H7 (cell line): ENCODE data around the gene SPOUT1. TPM values are rescaled to one million over a fixed set of nuclear protein-coding genes. Genes with fewer than 3 reads are reported as not detected.
A peak's percentile ranks its signal among the peaks of the same experiment; 100 is the strongest.
"Not testable (repeated sequence)": the region's sequence is repeated elsewhere in the genome, so short reads cannot be mapped to it uniquely, and the experiment has no call there.

Experiments
- DNase-seq: peaks from one replicate; pipeline ENCODE4 v3.0.0; 2012
- H3K27me3 ChIP-seq: 2 replicates; pipeline ENCODE4 v1.6.0; 2011; ENCODE audit warnings: mild to moderate bottlenecking, low read length; ENCODE audit not compliant: control insufficient read depth, insufficient read depth
- H3K36me3 ChIP-seq: replicated peaks from 2 replicates; pipeline ENCODE4 v1.5.1; 2011; ENCODE audit warnings: low read length; ENCODE audit not compliant: control insufficient read depth, insufficient read depth
- H3K4me3 ChIP-seq: 2 replicates; pipeline ENCODE4 v1.5.1; 2011; ENCODE audit warnings: low read depth, mild to moderate bottlenecking, control low read depth, low read length, moderate library complexity; ENCODE audit not compliant: insufficient read depth
- total RNA-seq: library from RNA; depleted of rRNA; stranded (reverse); fragments of >200 nt; shearing (Covaris generic); gene quantifications from 2 replicates; pipeline ENCODE4 v1.2.3, GENCODE V29; 2014

The SPOUT1 gene
- total RNA-seq, 1 experiment from 2014 or later: 70.7 TPM

- no peaks in the 10 kb centered on the region; the same call in 1 of the 2 replicates for H3K36me3 ChIP-seq
- H3K4me3 ChIP-seq: no peak overlapping the region
- no peaks in the 10 kb centered on the region for H3K27me3 ChIP-seq
- no peak for DNase-seq
These were observed 17.1 kb upstream of the SPOUT1 start for GRCh38 chr9:128846680-128847030.

DNA sequence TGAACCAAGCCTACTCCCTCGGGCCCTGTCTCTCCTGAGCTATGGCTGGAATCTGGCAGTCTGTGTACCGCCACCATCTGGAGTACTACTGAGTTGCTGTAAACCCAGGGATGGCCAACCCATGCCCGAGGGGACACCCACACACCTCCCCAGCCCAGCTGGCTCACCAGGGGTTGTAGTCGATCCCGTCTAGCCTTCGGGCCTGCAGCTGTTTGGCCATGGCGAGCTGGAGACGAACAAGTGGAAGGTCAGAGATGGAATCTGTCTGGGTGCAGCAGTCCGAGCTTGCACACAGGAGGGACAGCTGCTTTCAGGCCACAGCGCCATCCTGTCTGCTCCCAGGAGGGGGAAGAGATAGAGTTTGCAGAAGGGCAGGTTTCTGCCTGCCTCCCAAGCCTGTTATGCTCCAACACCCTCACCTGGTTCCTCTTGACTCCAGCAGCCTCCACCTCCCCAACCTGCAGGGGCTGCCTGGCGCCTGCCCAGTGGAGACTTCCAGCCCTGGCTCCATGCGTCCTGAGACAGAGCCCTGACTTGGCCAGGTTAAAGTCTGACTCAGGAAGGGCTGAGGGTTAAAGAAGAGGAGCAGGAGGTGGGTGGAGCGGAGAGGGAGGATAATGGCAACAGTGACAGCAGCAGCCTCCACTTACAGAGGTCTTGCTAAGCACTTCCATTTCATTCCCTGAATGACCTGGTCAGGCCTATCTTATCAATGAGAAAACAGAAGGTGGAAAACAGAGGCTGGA is 15.8 kb upstream of the SPOUT1 start:
- peak; percentile 78 for DNase-seq
- Histone ChIP-seq H3K4me3 (no peak overlapping the region), H3K27me3 (no peaks in the 10 kb centered on the region), H3K36me3 (no peaks in the 10 kb centered on the region; the same call in 1 of the 2 replicates)

DNA sequence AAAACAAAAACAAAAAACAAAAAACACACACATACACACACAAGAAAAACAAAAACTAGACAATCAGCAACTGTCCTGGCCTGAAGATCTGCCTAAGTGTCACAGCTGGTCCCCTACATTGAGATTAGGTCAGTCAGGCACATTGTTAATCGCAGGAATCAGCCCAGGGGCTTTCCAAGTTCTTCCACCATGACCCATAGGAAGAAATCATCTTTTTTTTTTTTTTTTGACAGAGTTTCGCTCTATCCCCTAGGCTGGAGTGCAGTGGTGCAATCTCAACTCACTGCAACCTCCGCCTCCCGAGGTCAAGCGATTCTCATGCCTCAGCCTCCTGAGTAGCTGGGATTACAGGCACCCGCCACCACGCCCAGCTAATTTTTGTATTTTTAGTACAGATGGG is 13.6 kb upstream of the SPOUT1 start:
- not testable (repeated sequence) for H3K27me3 ChIP-seq, DNase-seq, H3K4me3 ChIP-seq, H3K36me3 ChIP-seq

- no peaks in the 10 kb centered on the region for H3K27me3 ChIP-seq
- no peak overlapping the region for H3K4me3 ChIP-seq
- no peaks in the 10 kb centered on the region; the same call in 1 of the 2 replicates for H3K36me3 ChIP-seq
- DNase-seq: no peak
These were observed 12.3 kb upstream of the SPOUT1 start for GRCh38 chr9:128841694-128842492.

- H3K4me3 ChIP-seq: no peak overlapping the region
- no peak for DNase-seq
- H3K36me3 ChIP-seq: no peaks in the 10 kb centered on the region; the same call in 1 of the 2 replicates
- no peaks in the 10 kb centered on the region for H3K27me3 ChIP-seq
These were observed 10.9 kb upstream of the SPOUT1 start for GRCh38 chr9:128840524-128840923.

GRCh38 chr9:128838338-128838737 is 8.7 kb upstream of the SPOUT1 start:
- Histone ChIP-seq H3K36me3 (peaks cover 3% of the 10 kb centered on the region), H3K27me3 (no peaks in the 10 kb centered on the region), H3K4me3 (no peak overlapping the region)
- no peak for DNase-seq

DNA sequence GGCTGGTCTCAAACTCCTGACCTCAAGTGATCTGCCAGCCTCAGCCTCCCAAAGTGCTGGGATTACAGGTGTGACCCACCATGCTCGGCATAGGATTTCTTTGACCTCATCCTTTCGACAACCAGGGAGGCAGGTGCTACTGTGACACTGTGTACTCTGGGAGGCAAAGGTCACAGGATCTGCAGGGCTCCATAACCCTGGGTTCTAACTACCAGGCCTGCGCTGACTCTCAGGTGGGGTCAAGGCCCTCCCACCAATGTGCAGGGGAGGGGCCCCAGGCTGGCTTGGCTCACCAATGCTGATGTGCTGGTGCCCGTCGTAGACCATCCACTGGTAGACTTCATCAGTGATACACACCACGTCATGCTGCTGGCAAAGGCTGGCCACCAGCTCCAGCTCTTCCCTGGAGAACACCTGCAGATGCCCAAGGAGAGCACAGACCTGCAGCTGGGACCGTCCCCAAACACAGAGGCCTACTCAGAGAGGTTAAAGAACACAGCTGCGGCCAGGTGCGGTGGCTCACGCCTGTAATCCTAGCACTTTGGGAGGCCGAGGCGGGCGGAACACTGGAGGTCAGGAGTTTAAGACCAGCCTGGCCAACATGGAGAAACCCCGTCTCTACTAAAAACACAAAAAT is 7.0 kb upstream of the SPOUT1 start:
- H3K27me3 ChIP-seq: no peaks in the 10 kb centered on the region
- H3K4me3 ChIP-seq: no peak overlapping the region
- no peak for DNase-seq
- peaks cover 3% of the 10 kb centered on the region for H3K36me3 ChIP-seq

DNA sequence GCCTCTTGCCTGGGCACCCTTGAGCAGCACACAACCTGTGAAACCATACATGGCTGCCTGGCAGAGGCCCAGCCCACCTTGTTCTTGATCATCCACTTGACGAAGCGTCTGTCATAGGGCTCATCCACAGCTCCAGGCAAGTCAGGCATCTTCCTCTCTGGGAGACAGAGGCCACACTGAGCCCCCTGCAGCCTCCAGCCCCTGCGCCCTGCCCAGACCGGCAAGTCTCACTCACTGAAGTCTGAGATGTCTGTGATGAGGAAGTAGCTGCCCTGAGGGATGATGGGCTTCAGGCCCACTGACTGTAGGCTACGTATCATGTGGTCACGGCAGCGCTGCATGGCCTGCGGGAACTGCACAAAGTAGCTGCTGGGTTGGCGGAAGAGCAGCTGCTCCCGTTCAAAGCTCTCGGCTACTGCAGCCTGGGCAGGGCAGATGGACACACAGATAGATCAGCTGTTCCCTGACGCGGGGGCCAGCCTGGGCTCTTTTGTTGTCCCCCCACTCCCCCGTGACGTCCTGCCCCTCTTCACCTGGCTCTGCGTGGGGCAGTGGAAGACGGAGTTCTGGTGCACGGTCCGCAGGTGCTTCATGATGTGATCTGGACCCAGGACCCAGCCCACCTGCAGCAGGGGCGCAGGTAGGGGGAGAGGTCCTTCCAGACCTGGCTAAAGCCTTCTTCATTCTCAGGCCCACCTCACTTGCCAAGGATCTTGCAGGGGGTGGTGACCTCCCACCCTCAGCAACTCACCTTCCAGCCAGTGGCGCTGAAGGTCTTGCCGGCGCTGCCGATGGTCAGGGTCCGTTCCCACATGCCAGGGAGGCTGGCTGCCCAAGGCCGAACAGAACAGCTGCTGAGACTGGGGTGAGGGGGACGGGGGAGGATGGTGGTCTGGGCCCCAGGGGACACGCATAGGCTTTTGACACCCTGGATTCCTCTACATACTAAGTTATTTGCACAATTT is 5.9 kb upstream of the SPOUT1 start:
- peaks cover 3% of the 10 kb centered on the region for H3K36me3 ChIP-seq
- H3K27me3 ChIP-seq: no peaks in the 10 kb centered on the region
- H3K4me3 ChIP-seq: no peak overlapping the region
- peak; percentile 35 for DNase-seq

- DNase-seq: no peak
- no peak overlapping the region for H3K4me3 ChIP-seq
- no peaks in the 10 kb centered on the region for H3K27me3 ChIP-seq
- H3K36me3 ChIP-seq: peaks cover 3% of the 10 kb centered on the region
These were observed 4.1 kb upstream of the SPOUT1 start for GRCh38 chr9:128833696-128834095.

- Histone ChIP-seq H3K4me3 (peak overlapping the region; percentile 95), H3K27me3 (no peaks in the 10 kb centered on the region), H3K36me3 (peaks cover 28% of the 10 kb centered on the region)
- peak; percentile 75 for DNase-seq
These were observed 708 bp downstream of the SPOUT1 start for GRCh38 chr9:128828719-128829452.

GRCh38 chr9:128828267-128828666 is 1.3 kb downstream of the SPOUT1 start:
- Histone ChIP-seq H3K27me3 (no peaks in the 10 kb centered on the region), H3K36me3 (peaks cover 28% of the 10 kb centered on the region), H3K4me3 (no peak overlapping the region)
- no peak for DNase-seq

GRCh38 chr9:128825923-128826700 is 3.5 kb downstream of the SPOUT1 start:
- H3K4me3 ChIP-seq: no peak overlapping the region
- DNase-seq: peak; percentile 87
- H3K27me3 ChIP-seq: no peaks in the 10 kb centered on the region
- H3K36me3 ChIP-seq: peaks cover 38% of the 10 kb centered on the region

DNA sequence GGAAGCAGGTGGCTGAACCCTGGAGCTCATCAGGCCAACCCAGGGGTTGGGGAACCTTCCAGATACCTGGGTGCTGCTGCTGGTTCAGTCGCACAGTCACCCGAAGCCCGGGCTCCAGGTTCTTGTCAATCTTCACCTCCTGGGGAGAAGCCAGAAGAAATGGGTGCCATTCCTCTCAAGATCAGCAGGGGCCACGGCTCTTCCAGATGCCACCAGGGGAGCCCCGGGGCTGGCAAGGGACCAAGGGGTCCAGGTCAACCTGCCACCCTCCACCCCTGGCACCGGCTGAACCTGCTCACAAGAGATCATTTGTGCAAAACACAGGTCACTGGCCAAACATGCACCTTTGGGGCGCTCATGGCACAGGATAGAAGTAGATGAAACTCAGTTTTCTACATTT is 4.7 kb downstream of the SPOUT1 start:
- no peaks in the 10 kb centered on the region for H3K27me3 ChIP-seq
- peaks cover 38% of the 10 kb centered on the region for H3K36me3 ChIP-seq
- DNase-seq: no peak
- no peak overlapping the region for H3K4me3 ChIP-seq
